ENCODE data around the gene KCNK15.
"Not testable (repeated sequence)": the region's sequence is repeated elsewhere in the genome, so short reads cannot be mapped to it uniquely, and the experiment has no call there.

KCNK15 gene

GRCh38 chr20:44758247-44759101 lies 12.8 kb downstream of the KCNK15 start:
- DNase-seq (ENCODE audit: low read depth, low spot score) = no peak

GRCh38 chr20:44759595-44759994 lies 13.9 kb downstream of the KCNK15 start:
- DNase-seq (ENCODE audit: low read depth, low spot score) = no peak

GRCh38 chr20:44761423-44761822 lies 15.8 kb downstream of the KCNK15 start:
- DNase-seq (ENCODE audit: low read depth, low spot score) = no peak

GRCh38 chr20:44762466-44763140 lies 16.9 kb downstream of the KCNK15 start:
- no peak for DNase-seq (ENCODE audit: low read depth, low spot score)

- not testable (repeated sequence) for DNase-seq (ENCODE audit: low read depth, low spot score)
Measured at GRCh38 chr20:44763798-44764197, 18.1 kb downstream of the KCNK15 start.

GRCh38 chr20:44765091-44765490 lies 19.4 kb downstream of the KCNK15 start:
- DNase-seq (ENCODE audit: low read depth, low spot score) = no peak

GRCh38 chr20:44765701-44766347 lies 20.2 kb downstream of the KCNK15 start:
- DNase-seq (ENCODE audit: low read depth, low spot score) = no peak

GRCh38 chr20:44768256-44768655 lies 22.6 kb downstream of the KCNK15 start:
- DNase-seq (ENCODE audit: low read depth, low spot score) = no peak

GRCh38 chr20:44768854-44769480 lies 23.3 kb downstream of the KCNK15 start:
- no peak for DNase-seq (ENCODE audit: low read depth, low spot score)

- no peak for DNase-seq (ENCODE audit: low read depth, low spot score)
Measured at GRCh38 chr20:44769481-44769863, 23.8 kb downstream of the KCNK15 start.

- DNase-seq (ENCODE audit: low read depth, low spot score) = no peak
Measured at GRCh38 chr20:44770484-44771171, 25.0 kb downstream of the KCNK15 start.

GRCh38 chr20:44771172-44771535 lies 25.5 kb downstream of the KCNK15 start:
- DNase-seq (ENCODE audit: low read depth, low spot score) = no peak

- no peak for DNase-seq (ENCODE audit: low read depth, low spot score)
Measured at GRCh38 chr20:44772636-44773035, 27.0 kb downstream of the KCNK15 start.

GRCh38 chr20:44773070-44773829 lies 27.6 kb downstream of the KCNK15 start:
- no peak for DNase-seq (ENCODE audit: low read depth, low spot score)

- no peak for DNase-seq (ENCODE audit: low read depth, low spot score)
Measured at GRCh38 chr20:44776980-44777379, 31.3 kb downstream of the KCNK15 start.

- no peak for DNase-seq (ENCODE audit: low read depth, low spot score)
Measured at GRCh38 chr20:44780226-44780625, 34.6 kb downstream of the KCNK15 start.

GRCh38 chr20:44781118-44781517 lies 35.5 kb downstream of the KCNK15 start:
- DNase-seq (ENCODE audit: low read depth, low spot score) = no peak

- DNase-seq (ENCODE audit: low read depth, low spot score) = no peak
Measured at GRCh38 chr20:44781791-44782190, 36.1 kb downstream of the KCNK15 start.

GRCh38 chr20:44784688-44785087 lies 39.0 kb downstream of the KCNK15 start:
- DNase-seq (ENCODE audit: low read depth, low spot score) = no peak

GRCh38 chr20:44785768-44786167 lies 40.1 kb downstream of the KCNK15 start:
- DNase-seq (ENCODE audit: low read depth, low spot score) = no peak

- DNase-seq (ENCODE audit: low read depth, low spot score) = no peak
Measured at GRCh38 chr20:44787299-44787698, 41.6 kb downstream of the KCNK15 start.
